SK-N-SH (cell line): ENCODE measurements around the gene TRHDE. TPM values are rescaled to one million over a fixed set of nuclear protein-coding genes. Genes with fewer than 3 reads are reported as not detected.
A peak's percentile ranks its signal among the peaks of the same experiment; 100 is the strongest.

Experiments used
- CTCF ChIA-PET: fragments of 300-600, 350-600 bp; formaldehyde crosslinking; extraction: SDS; loops from one replicate; lab custom pipeline; 2021; lab: Yijun Ruan, JAX
- POLR2A ChIA-PET: fragments of 350-600 bp; sonication (Branson Sonifier 250); formaldehyde crosslinking; extraction: SDS; loops from one replicate; lab custom pipeline; 2020; ENCODE audit warnings: antibody characterized with exemption, inconsistent platforms; lab: Yijun Ruan, JAX
- DNase-seq: peaks from one replicate; pipeline ENCODE4 v3.0.0; 2012
- H2AFZ ChIP-seq: fragments of 200-600 bp; sonication (generic); 2 replicates; pipeline ENCODE4 v1.8.1; 2016; ENCODE audit warnings: antibody characterized with exemption, mild to moderate bottlenecking, low read depth
- H3F3A ChIP-seq: fragments of 200-600 bp; sonication (generic); replicated peaks from 2 replicates; pipeline ENCODE3; 2016; ENCODE audit warnings: antibody characterized with exemption, mild to moderate bottlenecking; ENCODE audit not compliant: insufficient read depth
- H3K27ac ChIP-seq, 2 experiments: fragments of 200-500 bp in 1 of 2; fragments of 200-600 bp in 1 of 2; sonication (Bioruptor generic) in 1 of 2; sonication (generic), shearing (Covaris generic) in 1 of 2; 2 replicates each; pipeline versions ENCODE4 v1.5.1 to v1.6.1; 2014 to 2016; ENCODE audit warnings: low read depth in 2 of 2, inconsistent platforms in 1 of 2, low read length in 1 of 2, mild to moderate bottlenecking in 1 of 2, mixed read lengths in 1 of 2
- H3K27me3 ChIP-seq: fragments of 200-600 bp; sonication (generic), shearing (Covaris generic); 2 replicates; pipeline ENCODE4 v1.6.1; 2016; ENCODE audit warnings: mixed run types; ENCODE audit not compliant: insufficient read depth
- H3K36me3 ChIP-seq, 2 experiments: fragments of 200-500 bp in 1 of 2; fragments of 200-600 bp in 1 of 2; sonication (Bioruptor generic) in 1 of 2; sonication (generic) in 1 of 2; replicated peaks in 1 of 2; 2 replicates each; pipeline versions ENCODE3 to v1.5.1; 2014 to 2016; ENCODE audit warnings: low read length in 1 of 2, mild to moderate bottlenecking in 1 of 2; ENCODE audit not compliant: insufficient read depth in 2 of 2, control insufficient read depth in 1 of 2
- H3K4me1 ChIP-seq, 2 experiments: fragments of 200-500 bp in 1 of 2; fragments of 200-600 bp in 1 of 2; sonication (Bioruptor generic) in 1 of 2; sonication (generic), shearing (Covaris generic) in 1 of 2; 2 replicates each; pipeline versions ENCODE4 v1.5.1 to v1.6.1; 2014 to 2016; ENCODE audit warnings: low read depth in 1 of 2, low read length in 1 of 2, mixed run types in 1 of 2; ENCODE audit not compliant: insufficient read depth in 2 of 2, control insufficient read depth in 1 of 2
- H3K4me2 ChIP-seq: fragments of 200-600 bp; sonication (generic), shearing (Covaris generic); 2 replicates; pipeline ENCODE4 v1.6.1; 2017; ENCODE audit warnings: mixed run types
- H3K4me3 ChIP-seq, 2 experiments: fragments of 200-500 bp in 1 of 2; fragments of 200-600 bp in 1 of 2; sonication (Bioruptor generic) in 1 of 2; sonication (generic), shearing (Covaris generic) in 1 of 2; 2 replicates each; pipeline versions ENCODE4 v1.5.1 to v1.8.1; 2014 to 2016; ENCODE audit warnings: low read depth in 2 of 2, inconsistent platforms in 1 of 2, low read length in 1 of 2, mild to moderate bottlenecking in 1 of 2, mixed read lengths in 1 of 2, moderate library complexity in 1 of 2
- H3K79me2 ChIP-seq: fragments of 200-600 bp; sonication (generic); 2 replicates; pipeline ENCODE4 v1.8.1; 2017; ENCODE audit warnings: mild to moderate bottlenecking; ENCODE audit not compliant: insufficient read depth
- H3K9ac ChIP-seq: fragments of 200-600 bp; sonication (generic); 2 replicates; pipeline ENCODE4 v1.6.1; 2017; ENCODE audit warnings: mixed run types
- H3K9me2 ChIP-seq: fragments of 200-600 bp; sonication (generic); 2 replicates; pipeline ENCODE4 v1.6.1; 2017; ENCODE audit warnings: mixed run types
- H3K9me3 ChIP-seq: fragments of 200-600 bp; sonication (generic); 2 replicates; pipeline ENCODE4 v1.6.1; 2017; ENCODE audit warnings: mixed run types, mild to moderate bottlenecking, moderate library complexity
- H4K20me1 ChIP-seq: fragments of 200-600 bp; sonication (generic); 2 replicates; pipeline ENCODE4 v1.6.1; 2017; ENCODE audit warnings: mild to moderate bottlenecking, mixed run types; ENCODE audit not compliant: insufficient read depth
- CHD2 ChIP-seq: fragments of 150-350 bp; IDR thresholded peaks from 2 replicates; pipeline ENCODE4 v1.6.1; 2018; ENCODE audit warnings: low read length; ENCODE audit not compliant: partially characterized antibody
- CTCF ChIP-seq: fragments of 200-600 bp; sonication (generic); IDR thresholded peaks from 2 replicates; pipeline ENCODE4 v1.6.1; 2017; ENCODE audit warnings: antibody characterized with exemption, mild to moderate bottlenecking, moderate library complexity
- ELF1 ChIP-seq: IDR thresholded peaks from 2 replicates; pipeline ENCODE4 v1.4.0; 2012
- EZH2phosphoT487 ChIP-seq: fragments of 200-600 bp; sonication (generic); IDR thresholded peaks from 2 replicates; pipeline ENCODE4 v1.6.1; 2017; ENCODE audit warnings: low read depth, mixed run types, mild to moderate bottlenecking, antibody characterized with exemption, moderate library complexity, borderline replicate concordance
- FOXJ3 ChIP-seq: sonication (generic); formaldehyde crosslinking; IDR thresholded peaks from 2 replicates; pipeline ENCODE4 v1.5.1; 2020; ENCODE audit warnings: mild to moderate bottlenecking, missing genetic modification reagents
- GABPA ChIP-seq: IDR thresholded peaks from 2 replicates; pipeline ENCODE4 v1.4.0; 2012; ENCODE audit warnings: low read depth, mild to moderate bottlenecking
- JUND ChIP-seq: IDR thresholded peaks from 2 replicates; pipeline ENCODE4 v1.4.0; 2012
- MAX ChIP-seq: IDR thresholded peaks from 2 replicates; pipeline ENCODE4 v1.4.0; 2012; ENCODE audit warnings: low read depth
- MEF2A ChIP-seq: IDR thresholded peaks from 2 replicates; pipeline ENCODE4 v1.4.0; 2012; ENCODE audit warnings: low read depth, borderline replicate concordance
- MXI1 ChIP-seq: IDR thresholded peaks from 2 replicates; pipeline ENCODE4 v1.6.1; 2012; ENCODE audit warnings: mild to moderate bottlenecking, low read depth, low read length, improper control_type of control experiment
- NFIC ChIP-seq: IDR thresholded peaks from 2 replicates; pipeline ENCODE4 v1.4.0; 2012; ENCODE audit warnings: borderline replicate concordance
- NRF1 ChIP-seq: IDR thresholded peaks from 2 replicates; pipeline ENCODE4 v1.6.1; 2012; ENCODE audit warnings: low read depth, mild to moderate bottlenecking, low read length
- RAD21 ChIP-seq: IDR thresholded peaks from 2 replicates; pipeline ENCODE4 v1.6.1; 2012; ENCODE audit warnings: mild to moderate bottlenecking, low read length
- RCOR1 ChIP-seq: fragments of 150-350 bp; IDR thresholded peaks from 2 replicates; pipeline ENCODE4 v1.6.1; 2017; ENCODE audit warnings: antibody characterized with exemption, low read length
- RXRA ChIP-seq: IDR thresholded peaks from 2 replicates; pipeline ENCODE4 v1.4.0; 2012; ENCODE audit warnings: low read depth, mild to moderate bottlenecking, borderline replicate concordance
- SIN3A ChIP-seq: IDR thresholded peaks from 2 replicates; pipeline ENCODE4 v1.6.1; 2012; ENCODE audit warnings: low read depth, mild to moderate bottlenecking, low read length, moderate library complexity, borderline replicate concordance
- TCF12 ChIP-seq: IDR thresholded peaks from 2 replicates; pipeline ENCODE4 v1.4.0; 2012
- TEAD4 ChIP-seq: IDR thresholded peaks from 2 replicates; pipeline ENCODE4 v1.4.0; 2012; ENCODE audit warnings: mild to moderate bottlenecking, borderline replicate concordance; ENCODE audit not compliant: insufficient read depth
- USF2 ChIP-seq: fragments of 150-350 bp; IDR thresholded peaks from 2 replicates; pipeline ENCODE4 v1.6.1; 2017; ENCODE audit warnings: antibody characterized with exemption, low read length, low read depth, borderline replicate concordance
- YY1 ChIP-seq: IDR thresholded peaks from 2 replicates; pipeline ENCODE4 v1.4.0; 2012; ENCODE audit warnings: low read depth, mild to moderate bottlenecking
- WGBS: methylation state at CpG from one replicate; pipeline ENCODE4 v1.1.6; 2017; ENCODE audit warnings: low lambda C conversion rate; 5-methylcytosine and 5-hydroxymethylcytosine counted together
- polyA plus RNA-seq, 3 experiments: library from polyadenylated mRNA; depleted of rRNA; stranded (reverse); fragments of >200 nt; gene quantifications; 2 replicates each; pipeline ENCODE4 v1.2.3, GENCODE V29; 2012
- TF ChIP-seq, protein P1 (sequence below): IDR thresholded peaks from 2 replicates; pipeline ENCODE4 v1.4.0; 2012; ENCODE audit warnings: low read depth, borderline replicate concordance
- TF ChIP-seq, protein P2 (sequence below): IDR thresholded peaks from 2 replicates; pipeline ENCODE4; 2012

TRHDE gene
- polyA plus RNA-seq, 1 of the 3 experiments (the other 2 are of a cell fraction): 0.46 TPM

- Histone ChIP-seq H3K27me3 (no peaks in the 10 kb centered on the region), H3K27ac (peak overlapping the region in 1 of 2 experiments; percentile 86; a peak in 2 of 4 replicates), H3K9me3 (no peaks in the 10 kb centered on the region), H3K4me2 (peak overlapping the region; percentile 46; the same call in 1 of the 2 replicates), H3K9ac (peak overlapping the region; percentile 51), H3F3A (peaks cover 14% of the 10 kb centered on the region), H2AFZ (0 out of 2 replicates have a peak overlapping the region, but pooled peaks have one; percentile 4), H3K36me3 (no peaks in the 10 kb centered on the region)
- ChIA-PET CTCF (interaction anchor here (2.5 kb wide), 1 partner anchor 31 kb away, joined by 9 read pairs; no protein-coding TSS in a partner anchor), POLR2A (no interaction called here)
- TF ChIP-seq TEAD4 (no peak), RCOR1 (no peak), NRF1 (no peak), ELF1 (no peak), CHD2 (no peak), FOXJ3 (no peak), CTCF (no peak), MXI1 (no peak), YY1 (no peak), EZH2phosphoT487 (no peak), RAD21 (no peak)
- TF ChIP-seq, protein P1, sequence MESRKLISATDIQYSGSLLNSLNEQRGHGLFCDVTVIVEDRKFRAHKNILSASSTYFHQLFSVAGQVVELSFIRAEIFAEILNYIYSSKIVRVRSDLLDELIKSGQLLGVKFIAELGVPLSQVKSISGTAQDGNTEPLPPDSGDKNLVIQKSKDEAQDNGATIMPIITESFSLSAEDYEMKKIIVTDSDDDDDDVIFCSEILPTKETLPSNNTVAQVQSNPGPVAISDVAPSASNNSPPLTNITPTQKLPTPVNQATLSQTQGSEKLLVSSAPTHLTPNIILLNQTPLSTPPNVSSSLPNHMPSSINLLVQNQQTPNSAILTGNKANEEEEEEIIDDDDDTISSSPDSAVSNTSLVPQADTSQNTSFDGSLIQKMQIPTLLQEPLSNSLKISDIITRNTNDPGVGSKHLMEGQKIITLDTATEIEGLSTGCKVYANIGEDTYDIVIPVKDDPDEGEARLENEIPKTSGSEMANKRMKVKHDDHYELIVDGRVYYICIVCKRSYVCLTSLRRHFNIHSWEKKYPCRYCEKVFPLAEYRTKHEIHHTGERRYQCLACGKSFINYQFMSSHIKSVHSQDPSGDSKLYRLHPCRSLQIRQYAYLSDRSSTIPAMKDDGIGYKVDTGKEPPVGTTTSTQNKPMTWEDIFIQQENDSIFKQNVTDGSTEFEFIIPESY: no peak
- TF ChIP-seq, all 33 proteins: peak for 0
- no peak overlapping the region for H3K4me3 ChIP-seq
- H3K9me2 ChIP-seq: no peaks in the 10 kb centered on the region
- WGBS: 25% methylated on average over 2 of the region's 2 CpGs
- no peak for DNase-seq
- no peaks in the 10 kb centered on the region for H3K79me2 ChIP-seq
- H4K20me1 ChIP-seq: no peaks in the 10 kb centered on the region
- H3K4me1 ChIP-seq: peaks cover 0 to 28% of the 10 kb centered on the region in 2 experiments; a peak in 1 of 4 replicates
These were observed 23.6 kb downstream of the TRHDE start for GRCh38 chr12:72295744-72296143.

DNA sequence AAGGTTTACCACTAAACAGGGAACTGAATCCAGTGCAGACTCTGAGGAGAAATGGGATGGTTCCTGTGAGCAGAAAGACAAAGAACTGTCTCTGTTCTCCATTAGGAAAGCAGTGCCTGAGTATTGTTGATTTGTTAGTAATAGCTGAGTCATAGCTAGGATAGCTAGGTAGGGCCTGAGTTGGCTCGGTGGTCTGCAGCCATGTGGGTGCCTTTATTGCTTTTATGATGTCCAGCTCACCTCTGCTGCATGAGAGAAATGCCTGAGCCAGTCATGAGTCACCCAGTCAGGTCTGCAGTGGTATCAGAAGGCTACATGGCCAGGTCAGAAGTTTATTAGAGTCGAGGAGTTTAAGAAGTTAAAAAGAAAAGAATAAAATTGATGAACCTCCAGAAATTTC is 24.2 kb downstream of the TRHDE start:
- H3K4me3 ChIP-seq: no peak overlapping the region
- H3K9me2 ChIP-seq: no peaks in the 10 kb centered on the region
- peaks cover 14% of the 10 kb centered on the region for H3F3A ChIP-seq
- no peaks in the 10 kb centered on the region for H3K27me3 ChIP-seq
- DNase-seq: no peak
- no peaks in the 10 kb centered on the region for H4K20me1 ChIP-seq
- peak overlapping the region; percentile 51 for H3K9ac ChIP-seq
- H2AFZ ChIP-seq: 0 out of 2 replicates have a peak overlapping the region, but pooled peaks have one; percentile 4
- peak overlapping the region; percentile 46 for H3K4me2 ChIP-seq
- WGBS: 0% methylated on average over 2 of the region's 2 CpGs
- no peaks in the 10 kb centered on the region for H3K79me2 ChIP-seq
- peak overlapping the region in 1 of 2 experiments; percentile 86; a peak in 2 of 4 replicates for H3K27ac ChIP-seq
- H3K36me3 ChIP-seq: no peaks in the 10 kb centered on the region
- H3K4me1 ChIP-seq: peaks cover 0 to 28% of the 10 kb centered on the region in 2 experiments; a peak in 1 of 4 replicates
- H3K9me3 ChIP-seq: no peaks in the 10 kb centered on the region
- POLR2A ChIA-PET: no interaction called here
- CTCF ChIA-PET: interaction anchor here (0.6 to 2.5 kb wide), 2 partner anchors 11 to 32 kb away, joined by 3 to 9 read pairs; no protein-coding TSS in a partner anchor
- peak; percentile 80 for TF ChIP-seq RXRA
- peak; percentile 57; the same call in 1 of the 2 replicates for TF ChIP-seq MAX
- TF ChIP-seq GABPA: no peak
- TF ChIP-seq MEF2A: 0 out of 2 replicates have a peak, but pooled peaks have one; percentile 23
- peak; percentile 85 for TF ChIP-seq TCF12
- TF ChIP-seq USF2: no peak
- TF ChIP-seq FOXJ3: no peak
- TF ChIP-seq SIN3A: no peak
- TF ChIP-seq YY1: no peak
- TF ChIP-seq MXI1: no peak
- TF ChIP-seq, protein P2, sequence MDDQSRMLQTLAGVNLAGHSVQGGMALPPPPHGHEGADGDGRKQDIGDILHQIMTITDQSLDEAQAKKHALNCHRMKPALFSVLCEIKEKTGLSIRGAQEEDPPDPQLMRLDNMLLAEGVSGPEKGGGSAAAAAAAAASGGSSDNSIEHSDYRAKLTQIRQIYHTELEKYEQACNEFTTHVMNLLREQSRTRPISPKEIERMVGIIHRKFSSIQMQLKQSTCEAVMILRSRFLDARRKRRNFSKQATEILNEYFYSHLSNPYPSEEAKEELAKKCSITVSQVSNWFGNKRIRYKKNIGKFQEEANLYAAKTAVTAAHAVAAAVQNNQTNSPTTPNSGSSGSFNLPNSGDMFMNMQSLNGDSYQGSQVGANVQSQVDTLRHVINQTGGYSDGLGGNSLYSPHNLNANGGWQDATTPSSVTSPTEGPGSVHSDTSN: peak; percentile 53
- peak; percentile 70 for TF ChIP-seq NFIC
- TF ChIP-seq JUND: peak; percentile 77
- no peak for TF ChIP-seq RAD21
- TF ChIP-seq TEAD4: peak; percentile 51; the same call in 1 of the 2 replicates
